SK-N-SH (cell line): ENCODE data around the gene SMIM13. TPM values are rescaled to one million over a fixed set of nuclear protein-coding genes. Genes with fewer than 3 reads are reported as not detected.

Source experiments
- CTCF ChIA-PET: fragments of 300-600, 350-600 bp; formaldehyde crosslinking; extraction: SDS; loops from one replicate; lab custom pipeline; 2021; lab: Yijun Ruan, JAX
- POLR2A ChIA-PET: fragments of 350-600 bp; sonication (Branson Sonifier 250); formaldehyde crosslinking; extraction: SDS; loops from one replicate; lab custom pipeline; 2020; ENCODE audit warnings: antibody characterized with exemption, inconsistent platforms; lab: Yijun Ruan, JAX
- DNase-seq: peaks from one replicate; pipeline ENCODE4 v3.0.0; 2012
- H2AFZ ChIP-seq: fragments of 200-600 bp; sonication (generic); 2 replicates; pipeline ENCODE4 v1.8.1; 2016; ENCODE audit warnings: antibody characterized with exemption, mild to moderate bottlenecking, low read depth
- H3F3A ChIP-seq: fragments of 200-600 bp; sonication (generic); replicated peaks from 2 replicates; pipeline ENCODE3; 2016; ENCODE audit warnings: antibody characterized with exemption, mild to moderate bottlenecking; ENCODE audit not compliant: insufficient read depth
- H3K27ac ChIP-seq, 2 experiments: fragments of 200-500 bp in 1 of 2; fragments of 200-600 bp in 1 of 2; sonication (Bioruptor generic) in 1 of 2; sonication (generic), shearing (Covaris generic) in 1 of 2; 2 replicates each; pipeline versions ENCODE4 v1.5.1 to v1.6.1; 2014 to 2016; ENCODE audit warnings: low read depth in 2 of 2, inconsistent platforms in 1 of 2, low read length in 1 of 2, mild to moderate bottlenecking in 1 of 2, mixed read lengths in 1 of 2
- H3K27me3 ChIP-seq: fragments of 200-600 bp; sonication (generic), shearing (Covaris generic); 2 replicates; pipeline ENCODE4 v1.6.1; 2016; ENCODE audit warnings: mixed run types; ENCODE audit not compliant: insufficient read depth
- H3K36me3 ChIP-seq, 2 experiments: fragments of 200-500 bp in 1 of 2; fragments of 200-600 bp in 1 of 2; sonication (Bioruptor generic) in 1 of 2; sonication (generic) in 1 of 2; replicated peaks in 1 of 2; 2 replicates each; pipeline versions ENCODE3 to v1.5.1; 2014 to 2016; ENCODE audit warnings: low read length in 1 of 2, mild to moderate bottlenecking in 1 of 2; ENCODE audit not compliant: insufficient read depth in 2 of 2, control insufficient read depth in 1 of 2
- H3K4me1 ChIP-seq, 2 experiments: fragments of 200-500 bp in 1 of 2; fragments of 200-600 bp in 1 of 2; sonication (Bioruptor generic) in 1 of 2; sonication (generic), shearing (Covaris generic) in 1 of 2; 2 replicates each; pipeline versions ENCODE4 v1.5.1 to v1.6.1; 2014 to 2016; ENCODE audit warnings: low read depth in 1 of 2, low read length in 1 of 2, mixed run types in 1 of 2; ENCODE audit not compliant: insufficient read depth in 2 of 2, control insufficient read depth in 1 of 2
- H3K4me2 ChIP-seq: fragments of 200-600 bp; sonication (generic), shearing (Covaris generic); 2 replicates; pipeline ENCODE4 v1.6.1; 2017; ENCODE audit warnings: mixed run types
- H3K4me3 ChIP-seq, 2 experiments: fragments of 200-500 bp in 1 of 2; fragments of 200-600 bp in 1 of 2; sonication (Bioruptor generic) in 1 of 2; sonication (generic), shearing (Covaris generic) in 1 of 2; 2 replicates each; pipeline versions ENCODE4 v1.5.1 to v1.8.1; 2014 to 2016; ENCODE audit warnings: low read depth in 2 of 2, inconsistent platforms in 1 of 2, low read length in 1 of 2, mild to moderate bottlenecking in 1 of 2, mixed read lengths in 1 of 2, moderate library complexity in 1 of 2
- H3K79me2 ChIP-seq: fragments of 200-600 bp; sonication (generic); 2 replicates; pipeline ENCODE4 v1.8.1; 2017; ENCODE audit warnings: mild to moderate bottlenecking; ENCODE audit not compliant: insufficient read depth
- H3K9ac ChIP-seq: fragments of 200-600 bp; sonication (generic); 2 replicates; pipeline ENCODE4 v1.6.1; 2017; ENCODE audit warnings: mixed run types
- H3K9me2 ChIP-seq: fragments of 200-600 bp; sonication (generic); 2 replicates; pipeline ENCODE4 v1.6.1; 2017; ENCODE audit warnings: mixed run types
- H3K9me3 ChIP-seq: fragments of 200-600 bp; sonication (generic); 2 replicates; pipeline ENCODE4 v1.6.1; 2017; ENCODE audit warnings: mixed run types, mild to moderate bottlenecking, moderate library complexity
- H4K20me1 ChIP-seq: fragments of 200-600 bp; sonication (generic); 2 replicates; pipeline ENCODE4 v1.6.1; 2017; ENCODE audit warnings: mild to moderate bottlenecking, mixed run types; ENCODE audit not compliant: insufficient read depth
- CHD2 ChIP-seq: fragments of 150-350 bp; IDR thresholded peaks from 2 replicates; pipeline ENCODE4 v1.6.1; 2018; ENCODE audit warnings: low read length; ENCODE audit not compliant: partially characterized antibody
- ELF1 ChIP-seq: IDR thresholded peaks from 2 replicates; pipeline ENCODE4 v1.4.0; 2012
- EZH2phosphoT487 ChIP-seq: fragments of 200-600 bp; sonication (generic); IDR thresholded peaks from 2 replicates; pipeline ENCODE4 v1.6.1; 2017; ENCODE audit warnings: low read depth, mixed run types, mild to moderate bottlenecking, antibody characterized with exemption, moderate library complexity, borderline replicate concordance
- FOSL2 ChIP-seq: IDR thresholded peaks from 2 replicates; pipeline ENCODE4 v1.4.0; 2012; ENCODE audit warnings: low read depth, mild to moderate bottlenecking, moderate library complexity, borderline replicate concordance
- GATA2 ChIP-seq: sonication (generic); formaldehyde crosslinking; IDR thresholded peaks from 2 replicates; pipeline ENCODE4 v1.5.0; 2020; ENCODE audit warnings: mild to moderate bottlenecking, missing genetic modification reagents
- IRF3 ChIP-seq: fragments of 150-350 bp; IDR thresholded peaks from 2 replicates; pipeline ENCODE4 v1.6.1; 2016; ENCODE audit warnings: mild to moderate bottlenecking, low read depth, low read length
- JUND ChIP-seq: IDR thresholded peaks from 2 replicates; pipeline ENCODE4 v1.4.0; 2012
- MEF2A ChIP-seq: IDR thresholded peaks from 2 replicates; pipeline ENCODE4 v1.4.0; 2012; ENCODE audit warnings: low read depth, borderline replicate concordance
- NFIC ChIP-seq: IDR thresholded peaks from 2 replicates; pipeline ENCODE4 v1.4.0; 2012; ENCODE audit warnings: borderline replicate concordance
- POLR2AphosphoS5 ChIP-seq: IDR thresholded peaks from 2 replicates; pipeline ENCODE4 v1.6.1; 2012; ENCODE audit warnings: low read depth, low read length
- RCOR1 ChIP-seq: fragments of 150-350 bp; IDR thresholded peaks from 2 replicates; pipeline ENCODE4 v1.6.1; 2017; ENCODE audit warnings: antibody characterized with exemption, low read length
- REST ChIP-seq: IDR thresholded peaks from 2 replicates; pipeline ENCODE4 v1.6.1; 2012; ENCODE audit warnings: mild to moderate bottlenecking, low read depth, low read length, moderate library complexity
- RXRA ChIP-seq: IDR thresholded peaks from 2 replicates; pipeline ENCODE4 v1.4.0; 2012; ENCODE audit warnings: low read depth, mild to moderate bottlenecking, borderline replicate concordance
- SMC3 ChIP-seq: IDR thresholded peaks from 2 replicates; pipeline ENCODE4 v1.6.1; 2012; ENCODE audit warnings: low read depth, low read length, improper control_type of control experiment
- TAF1 ChIP-seq: IDR thresholded peaks from 2 replicates; pipeline ENCODE4 v1.6.1; 2012; ENCODE audit warnings: low read depth, mild to moderate bottlenecking, low read length, moderate library complexity, borderline replicate concordance
- TEAD4 ChIP-seq: IDR thresholded peaks from 2 replicates; pipeline ENCODE4 v1.4.0; 2012; ENCODE audit warnings: mild to moderate bottlenecking, borderline replicate concordance; ENCODE audit not compliant: insufficient read depth
- USF1 ChIP-seq: IDR thresholded peaks from 2 replicates; pipeline ENCODE4 v1.4.0; 2012; ENCODE audit warnings: low read depth, borderline replicate concordance
- USF2 ChIP-seq: fragments of 150-350 bp; IDR thresholded peaks from 2 replicates; pipeline ENCODE4 v1.6.1; 2017; ENCODE audit warnings: antibody characterized with exemption, low read length, low read depth, borderline replicate concordance
- YY1 ChIP-seq: IDR thresholded peaks from 2 replicates; pipeline ENCODE4 v1.4.0; 2012; ENCODE audit warnings: low read depth, mild to moderate bottlenecking
- WGBS: methylation state at CpG from one replicate; pipeline ENCODE4 v1.1.6; 2017; ENCODE audit warnings: low lambda C conversion rate; 5-methylcytosine and 5-hydroxymethylcytosine counted together
- polyA plus RNA-seq, 3 experiments: library from polyadenylated mRNA; depleted of rRNA; stranded (reverse); fragments of >200 nt; gene quantifications; 2 replicates each; pipeline ENCODE4 v1.2.3, GENCODE V29; 2012

Gene SMIM13
- polyA plus RNA-seq, 1 of the 3 experiments (the other 2 are of a cell fraction) = 2.1 TPM

GRCh38 chr6:11110921-11111768 lies 17.5 kb downstream of the SMIM13 start, which contains the start of gene ERVFRD-1 (continued):
- TF ChIP-seq REST (no peak), USF2 (no peak), GATA2 (CRISPR knock-in tag) (no peak), ELF1 (no peak)

GRCh38 chr6:11111769-11112437 lies 18.3 kb downstream of the SMIM13 start:
- 0 out of 2 replicates have a peak, but pooled peaks cover 9% of the 10 kb centered on the region for H4K20me1 ChIP-seq

GRCh38 chr6:11113038-11113437 lies 19.4 kb downstream of the SMIM13 start:
- WGBS = 97% methylated on average over 4 of the region's 4 CpGs
- Histone ChIP-seq H3F3A (no peaks in the 10 kb centered on the region), H3K9ac (no peak overlapping the region), H3K79me2 (peaks cover 77% of the 10 kb centered on the region), H3K9me3 (no peaks in the 10 kb centered on the region), H3K27me3 (no peaks in the 10 kb centered on the region), H4K20me1 (0 out of 2 replicates have a peak, but pooled peaks cover 9% of the 10 kb centered on the region), H3K4me1 (peaks cover 0 to 6% of the 10 kb centered on the region in 2 experiments; a peak in 1 of 4 replicates), H3K9me2 (no peaks in the 10 kb centered on the region), H3K36me3 (peaks cover 0 to 3% of the 10 kb centered on the region in 2 experiments), H3K27ac (no peak overlapping the region), H2AFZ (no peak overlapping the region), H3K4me3 (no peak overlapping the region), H3K4me2 (no peak overlapping the region)
- DNase-seq = no peak
- POLR2A ChIA-PET = no interaction called here
- CTCF ChIA-PET = interaction anchor here (0.8 kb wide), 1 partner anchor 16 kb away, joined by 3 read pairs; no protein-coding TSS in a partner anchor
- TF ChIP-seq GATA2 (CRISPR knock-in tag) (no peak), RCOR1 (no peak), TEAD4 (no peak), POLR2AphosphoS5 (no peak), JUND (no peak), IRF3 (no peak), EZH2phosphoT487 (no peak), YY1 (no peak), FOSL2 (no peak), MEF2A (no peak), USF1 (no peak), RXRA (no peak)

More at GRCh38 chr6:11111769-11112437, 18.3 kb downstream of the SMIM13 start:
- 95% methylated on average over 9 of the region's 9 CpGs for WGBS
- Histone ChIP-seq H2AFZ (no peak overlapping the region), H3K4me2 (no peak overlapping the region), H3F3A (no peaks in the 10 kb centered on the region), H3K9ac (no peak overlapping the region), H3K79me2 (peaks cover 79% of the 10 kb centered on the region), H3K4me1 (peaks cover 0 to 6% of the 10 kb centered on the region in 2 experiments; a peak in 1 of 4 replicates), H3K4me3 (no peak overlapping the region), H3K27ac (no peak overlapping the region), H3K27me3 (no peaks in the 10 kb centered on the region), H3K36me3 (peaks cover 0 to 3% of the 10 kb centered on the region in 2 experiments), H3K9me2 (no peaks in the 10 kb centered on the region), H3K9me3 (no peaks in the 10 kb centered on the region)
- CTCF ChIA-PET = interaction anchor here (1.2 kb wide), 1 partner anchor 43 kb away, joined by 4 read pairs; no protein-coding TSS in a partner anchor
- DNase-seq = no peak
- TF ChIP-seq NFIC (no peak), SMC3 (no peak), YY1 (no peak), TAF1 (no peak), CHD2 (no peak)
- POLR2A ChIA-PET = interaction anchor here (0.6 kb wide), 1 partner anchor 41 kb away, joined by 3 read pairs; no protein-coding TSS in a partner anchor
